Astrocyte (in vitro differentiated cells and primary cell): ENCODE data around the gene VSX1.

Experiments
- EZH2 ChIP-seq: IDR thresholded peaks from 2 replicates; pipeline ENCODE4 v1.6.1; 2012; ENCODE audit warnings: mild to moderate bottlenecking, low read length, inconsistent platforms; ENCODE audit not compliant: insufficient read depth
- TF ChIP-seq, protein P1 (sequence below): IDR thresholded peaks from 2 replicates; pipeline ENCODE4 v1.5.1; 2011; ENCODE audit warnings: low read depth, mild to moderate bottlenecking, inconsistent platforms, low read length, moderate library complexity; ENCODE audit not compliant: insufficient read depth

- TF ChIP-seq, protein P1, sequence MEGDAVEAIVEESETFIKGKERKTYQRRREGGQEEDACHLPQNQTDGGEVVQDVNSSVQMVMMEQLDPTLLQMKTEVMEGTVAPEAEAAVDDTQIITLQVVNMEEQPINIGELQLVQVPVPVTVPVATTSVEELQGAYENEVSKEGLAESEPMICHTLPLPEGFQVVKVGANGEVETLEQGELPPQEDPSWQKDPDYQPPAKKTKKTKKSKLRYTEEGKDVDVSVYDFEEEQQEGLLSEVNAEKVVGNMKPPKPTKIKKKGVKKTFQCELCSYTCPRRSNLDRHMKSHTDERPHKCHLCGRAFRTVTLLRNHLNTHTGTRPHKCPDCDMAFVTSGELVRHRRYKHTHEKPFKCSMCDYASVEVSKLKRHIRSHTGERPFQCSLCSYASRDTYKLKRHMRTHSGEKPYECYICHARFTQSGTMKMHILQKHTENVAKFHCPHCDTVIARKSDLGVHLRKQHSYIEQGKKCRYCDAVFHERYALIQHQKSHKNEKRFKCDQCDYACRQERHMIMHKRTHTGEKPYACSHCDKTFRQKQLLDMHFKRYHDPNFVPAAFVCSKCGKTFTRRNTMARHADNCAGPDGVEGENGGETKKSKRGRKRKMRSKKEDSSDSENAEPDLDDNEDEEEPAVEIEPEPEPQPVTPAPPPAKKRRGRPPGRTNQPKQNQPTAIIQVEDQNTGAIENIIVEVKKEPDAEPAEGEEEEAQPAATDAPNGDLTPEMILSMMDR, result no peak
- no peak for TF ChIP-seq EZH2
Measured at GRCh38 chr20:25044261-25044560, 37.7 kb downstream of the VSX1 start.
